ENCODE measurements around the gene FHOD3. TPM values are rescaled to one million over a fixed set of nuclear protein-coding genes. Genes with fewer than 3 reads are reported as not detected.

Gene FHOD3
- total RNA-seq, 1 donor from 2014 or later, result 5.9 TPM

- H3K4me1 ChIP-seq (ENCODE audit: insufficient read depth, low read length), result no peaks in the 10 kb centered on the region
- H3K4me2 ChIP-seq (ENCODE audit: low read length), result no peak overlapping the region
- H3K4me1 Mint-ChIP-seq (ENCODE audit: low read depth, unreplicated experiment), result no peaks in the 10 kb centered on the region
- no peaks in the 10 kb centered on the region for H3K9me3 Mint-ChIP-seq (ENCODE audit: unreplicated experiment)
- H3K4me3 ChIP-seq (ENCODE audit: insufficient read depth, low read depth, low read length), result no peak overlapping the region
- no peaks in the 10 kb centered on the region for H4K20me1 ChIP-seq (ENCODE audit: insufficient read depth, low read length)
- no peak overlapping the region for H3K27ac Mint-ChIP-seq (ENCODE audit: unreplicated experiment)
- no peak overlapping the region for H3K9ac ChIP-seq (ENCODE audit: low read length)
- H3K27ac ChIP-seq (ENCODE audit: low read depth, low read length), result no peak overlapping the region
- H3K27me3 ChIP-seq (ENCODE audit: insufficient read depth, low read length), result no peaks in the 10 kb centered on the region
- no peak overlapping the region for H2AFZ ChIP-seq (ENCODE audit: low read depth, low read length)
- peaks cover 2% of the 10 kb centered on the region for H3K36me3 Mint-ChIP-seq (ENCODE audit: low read depth, unreplicated experiment)
- H3K36me3 ChIP-seq (ENCODE audit: insufficient read depth, low read length), result no peaks in the 10 kb centered on the region
- no peaks in the 10 kb centered on the region for H3K9me3 ChIP-seq (ENCODE audit: insufficient read depth, low read depth, low read length)
- peaks cover 6% of the 10 kb centered on the region for H3K27me3 Mint-ChIP-seq (ENCODE audit: low read depth, unreplicated experiment)
- H3K79me2 ChIP-seq (ENCODE audit: insufficient read depth, low read length), result no peaks in the 10 kb centered on the region
- DNase-seq (ENCODE audit: low read depth) (no peak), FAIRE-seq (no peak)
- TF ChIP-seq CTCF (IDR thresholded peaks at IDR 0.05; ENCODE audit: insufficient read depth, low read depth, low read length), result no peak
- TF ChIP-seq EZH2 (IDR thresholded peaks at IDR 0.05; ENCODE audit: insufficient read depth, low read length), result no peak
- no peak overlapping the region for H3K4me3 Mint-ChIP-seq (ENCODE audit: unreplicated experiment)
Observed at GRCh38 chr18:36543030-36543429, 245.5 kb downstream of the FHOD3 start.

- H3K9ac ChIP-seq (ENCODE audit: low read length), result no peak overlapping the region
- no peaks in the 10 kb centered on the region for H3K27me3 ChIP-seq (ENCODE audit: insufficient read depth, low read length)
- Mint-ChIP-seq H3K4me3 (ENCODE audit: unreplicated experiment) (no peak overlapping the region), H3K27ac (ENCODE audit: unreplicated experiment) (no peak overlapping the region), H3K9me3 (ENCODE audit: unreplicated experiment) (no peaks in the 10 kb centered on the region), H3K36me3 (ENCODE audit: low read depth, unreplicated experiment) (peaks cover 2% of the 10 kb centered on the region), H3K27me3 (ENCODE audit: low read depth, unreplicated experiment) (peaks cover 4% of the 10 kb centered on the region), H3K4me1 (ENCODE audit: low read depth, unreplicated experiment) (no peaks in the 10 kb centered on the region)
- no peaks in the 10 kb centered on the region for H3K79me2 ChIP-seq (ENCODE audit: insufficient read depth, low read length)
- H4K20me1 ChIP-seq (ENCODE audit: insufficient read depth, low read length), result no peaks in the 10 kb centered on the region
- peak overlapping the region; percentile 25 for H3K4me2 ChIP-seq (ENCODE audit: low read length)
- TF ChIP-seq CTCF (IDR thresholded peaks at IDR 0.05; ENCODE audit: insufficient read depth, low read depth, low read length) (no peak), EZH2 (IDR thresholded peaks at IDR 0.05; ENCODE audit: insufficient read depth, low read length) (no peak)
- peak overlapping the region; percentile 13 for H2AFZ ChIP-seq (ENCODE audit: low read depth, low read length)
- peak; percentile 45 for DNase-seq (ENCODE audit: low read depth)
- H3K27ac ChIP-seq (ENCODE audit: low read depth, low read length), result no peak overlapping the region
- H3K9me3 ChIP-seq (ENCODE audit: insufficient read depth, low read depth, low read length), result no peaks in the 10 kb centered on the region
- H3K4me3 ChIP-seq (ENCODE audit: insufficient read depth, low read depth, low read length), result no peak overlapping the region
- H3K4me1 ChIP-seq (ENCODE audit: insufficient read depth, low read length), result no peaks in the 10 kb centered on the region
- H3K36me3 ChIP-seq (ENCODE audit: insufficient read depth, low read length), result no peaks in the 10 kb centered on the region
- no peak for FAIRE-seq
Observed at GRCh38 chr18:36543991-36544725, 246.6 kb downstream of the FHOD3 start.

- no peaks in the 10 kb centered on the region for H3K36me3 ChIP-seq (ENCODE audit: insufficient read depth, low read length)
- Mint-ChIP-seq H3K9me3 (ENCODE audit: unreplicated experiment) (no peaks in the 10 kb centered on the region), H3K27ac (ENCODE audit: unreplicated experiment) (no peak overlapping the region), H3K27me3 (ENCODE audit: low read depth, unreplicated experiment) (peaks cover 4% of the 10 kb centered on the region), H3K4me3 (ENCODE audit: unreplicated experiment) (no peak overlapping the region), H3K36me3 (ENCODE audit: low read depth, unreplicated experiment) (peaks cover 2% of the 10 kb centered on the region), H3K4me1 (ENCODE audit: low read depth, unreplicated experiment) (no peaks in the 10 kb centered on the region)
- FAIRE-seq, result no peak
- no peak overlapping the region for H3K9ac ChIP-seq (ENCODE audit: low read length)
- no peaks in the 10 kb centered on the region for H4K20me1 ChIP-seq (ENCODE audit: insufficient read depth, low read length)
- H3K4me3 ChIP-seq (ENCODE audit: insufficient read depth, low read depth, low read length), result no peak overlapping the region
- no peak for TF ChIP-seq CTCF (IDR thresholded peaks at IDR 0.05; ENCODE audit: insufficient read depth, low read depth, low read length)
- no peak for TF ChIP-seq EZH2 (IDR thresholded peaks at IDR 0.05; ENCODE audit: insufficient read depth, low read length)
- no peaks in the 10 kb centered on the region for H3K9me3 ChIP-seq (ENCODE audit: insufficient read depth, low read depth, low read length)
- no peaks in the 10 kb centered on the region for H3K27me3 ChIP-seq (ENCODE audit: insufficient read depth, low read length)
- no peak overlapping the region for H2AFZ ChIP-seq (ENCODE audit: low read depth, low read length)
- H3K4me2 ChIP-seq (ENCODE audit: low read length), result no peak overlapping the region
- H3K4me1 ChIP-seq (ENCODE audit: insufficient read depth, low read length), result no peaks in the 10 kb centered on the region
- H3K79me2 ChIP-seq (ENCODE audit: insufficient read depth, low read length), result no peaks in the 10 kb centered on the region
- no peak for DNase-seq (ENCODE audit: low read depth)
- H3K27ac ChIP-seq (ENCODE audit: low read depth, low read length), result no peak overlapping the region
Observed at GRCh38 chr18:36545821-36546427, 248.4 kb downstream of the FHOD3 start.
